ENCODE measurements around the gene ZP1. TPM values are rescaled to one million over a fixed set of nuclear protein-coding genes. Genes with fewer than 3 reads are reported as not detected.

Gene ZP1
- total RNA-seq, 2 donors from 2014 or later = 0.35 TPM; not detected in 1

GRCh38 chr11:60895687-60896086, 28.3 kb downstream of the ZP1 start:
- peak; percentile 76 for DNase-seq
- intact Hi-C loops (cut with DNase I) = loop anchor here (5.0 kb wide), 1 partner anchor 118 kb away; no protein-coding TSS in a partner anchor
- Histone ChIP-seq H3K9me3 (no peaks in the 10 kb centered on the region), H3K36me3 (peaks cover 17% of the 10 kb centered on the region), H3K4me3 (no peak overlapping the region), H3K9ac (ENCODE audit: low read depth in 2 of 2, low read length in 2 of 2) (no peak overlapping the region), H3K27me3 (no peaks in the 10 kb centered on the region), H3K27ac (no peak overlapping the region), H3K4me1 (no peaks in the 10 kb centered on the region)
- TF ChIP-seq CTCF (IDR thresholded peaks at IDR 0.05) = no peak

- intact Hi-C loops (cut with DNase I) = loop anchor here (5.0 kb wide), 1 partner anchor 120 kb away; no protein-coding TSS in a partner anchor
- no peak for TF ChIP-seq CTCF (IDR thresholded peaks at IDR 0.05)
Measured at GRCh38 chr11:60897496-60897895, 30.2 kb downstream of the ZP1 start.

GRCh38 chr11:60899046-60899936, 31.9 kb downstream of the ZP1 start:
- Histone ChIP-seq H3K9me3 (no peaks in the 10 kb centered on the region), H3K4me1 (no peaks in the 10 kb centered on the region), H3K27me3 (no peaks in the 10 kb centered on the region), H3K9ac (ENCODE audit: low read depth in 2 of 2, low read length in 2 of 2) (no peak overlapping the region), H3K27ac (no peak overlapping the region), H3K4me3 (no peak overlapping the region), H3K36me3 (peaks cover 24% of the 10 kb centered on the region)
- peak; percentile 97 for TF ChIP-seq CTCF (IDR thresholded peaks at IDR 0.05)
- DNase-seq = peak; percentile 62
- intact Hi-C loops (cut with DNase I) = loop anchor here (5.0 kb wide), 1 partner anchor 122 kb away; no protein-coding TSS in a partner anchor

More at GRCh38 chr11:60897496-60897895, 30.2 kb downstream of the ZP1 start:
- Histone ChIP-seq H3K27ac (no peak overlapping the region), H3K9me3 (no peaks in the 10 kb centered on the region), H3K4me1 (no peaks in the 10 kb centered on the region), H3K36me3 (peaks cover 17% of the 10 kb centered on the region), H3K27me3 (no peaks in the 10 kb centered on the region), H3K4me3 (no peak overlapping the region), H3K9ac (ENCODE audit: low read depth in 2 of 2, low read length in 2 of 2) (no peak overlapping the region)
- no peak for DNase-seq

- Histone ChIP-seq H3K9me3 (no peaks in the 10 kb centered on the region), H3K4me1 (no peaks in the 10 kb centered on the region), H3K27ac (no peak overlapping the region), H3K36me3 (peaks cover 24% of the 10 kb centered on the region), H3K27me3 (no peaks in the 10 kb centered on the region), H3K4me3 (no peak overlapping the region), H3K9ac (ENCODE audit: low read depth in 2 of 2, low read length in 2 of 2) (no peak overlapping the region)
- DNase-seq = no peak
- intact Hi-C loops (cut with DNase I) = loop anchor here (5.0 kb wide), 1 partner anchor 123 kb away; no protein-coding TSS in a partner anchor
- TF ChIP-seq CTCF (IDR thresholded peaks at IDR 0.05) = no peak
Measured at GRCh38 chr11:60899977-60900376, 32.6 kb downstream of the ZP1 start.

GRCh38 chr11:60900673-60901404, 33.5 kb downstream of the ZP1 start:
- H3K4me1 ChIP-seq = no peaks in the 10 kb centered on the region
- H3K36me3 ChIP-seq = peaks cover 24% of the 10 kb centered on the region
- intact Hi-C loops (cut with DNase I) = no loop called here
- TF ChIP-seq CTCF (IDR thresholded peaks at IDR 0.05) = no peak
- H3K9me3 ChIP-seq = no peaks in the 10 kb centered on the region
- H3K27me3 ChIP-seq = no peaks in the 10 kb centered on the region
- no peak overlapping the region for H3K27ac ChIP-seq
- H3K9ac ChIP-seq (ENCODE audit: low read depth in 2 of 2, low read length in 2 of 2) = no peak overlapping the region
- DNase-seq = no peak
- no peak overlapping the region for H3K4me3 ChIP-seq

All from colonic mucosa (tissue), 4 donors.